Measurements from ENCODE around the gene TC2N.

DNA sequence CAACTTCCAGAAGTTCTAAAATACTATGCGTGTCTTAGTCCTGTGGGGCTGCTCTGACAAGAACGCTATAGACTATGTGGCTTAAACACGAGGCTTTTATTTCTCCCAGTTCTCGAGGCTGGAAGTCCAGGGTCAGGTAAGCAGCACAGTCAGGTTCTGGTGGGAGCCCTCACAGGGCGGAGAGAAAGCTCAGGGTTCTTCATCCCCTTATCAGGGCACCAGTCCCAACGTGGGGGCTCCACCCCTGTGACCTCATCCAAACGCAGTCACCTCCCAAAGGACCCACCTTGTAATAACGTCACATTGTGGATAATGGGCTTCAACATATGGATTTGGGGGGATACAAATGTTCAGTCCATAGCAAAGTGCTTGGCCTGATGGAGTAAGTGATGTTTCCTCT lies 37.1 kb upstream of the TC2N start:
- TF ChIP-seq, protein P1, sequence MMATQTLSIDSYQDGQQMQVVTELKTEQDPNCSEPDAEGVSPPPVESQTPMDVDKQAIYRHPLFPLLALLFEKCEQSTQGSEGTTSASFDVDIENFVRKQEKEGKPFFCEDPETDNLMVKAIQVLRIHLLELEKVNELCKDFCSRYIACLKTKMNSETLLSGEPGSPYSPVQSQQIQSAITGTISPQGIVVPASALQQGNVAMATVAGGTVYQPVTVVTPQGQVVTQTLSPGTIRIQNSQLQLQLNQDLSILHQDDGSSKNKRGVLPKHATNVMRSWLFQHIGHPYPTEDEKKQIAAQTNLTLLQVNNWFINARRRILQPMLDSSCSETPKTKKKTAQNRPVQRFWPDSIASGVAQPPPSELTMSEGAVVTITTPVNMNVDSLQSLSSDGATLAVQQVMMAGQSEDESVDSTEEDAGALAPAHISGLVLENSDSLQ (IDR thresholded peaks at IDR 0.05) = no peak
- TF ChIP-seq SP1 (IDR thresholded peaks at IDR 0.05) (no peak), BHLHE40 (IDR thresholded peaks at IDR 0.05; ENCODE audit: borderline replicate concordance) (no peak), TARDBP (IDR thresholded peaks at IDR 0.05) (no peak)
